Ishikawa (cell line): Measurements from ENCODE around the gene TRIM44.

Experiments used
- CEBPB ChIP-seq: IDR thresholded peaks from 2 replicates; pipeline ENCODE4 v1.6.1; 2012
- CREB1 ChIP-seq: IDR thresholded peaks from 2 replicates; pipeline ENCODE4 v1.6.1; 2012; ENCODE audit warnings: low read depth
- EGR1 ChIP-seq: IDR thresholded peaks from 2 replicates; pipeline ENCODE4 v1.6.1; 2012
- EP300 ChIP-seq: IDR thresholded peaks from 2 replicates; pipeline ENCODE4 v1.6.1; 2012; ENCODE audit warnings: borderline replicate concordance
- FOXM1 ChIP-seq: IDR thresholded peaks from 2 replicates; pipeline ENCODE4 v1.6.1; 2012; ENCODE audit warnings: low read depth, borderline replicate concordance
- MAX ChIP-seq: IDR thresholded peaks from 2 replicates; pipeline ENCODE4 v1.6.1; 2012
- NFIC ChIP-seq: IDR thresholded peaks from 2 replicates; pipeline ENCODE4 v1.6.1; 2012
- RAD21 ChIP-seq: IDR thresholded peaks from 2 replicates; pipeline ENCODE4 v1.6.1; 2012; ENCODE audit warnings: low read depth
- REST ChIP-seq: IDR thresholded peaks from 2 replicates; pipeline ENCODE4 v1.6.1; 2012; ENCODE audit warnings: low read depth, mild to moderate bottlenecking
- TAF1 ChIP-seq: IDR thresholded peaks from 2 replicates; pipeline ENCODE4 v1.6.1; 2012; ENCODE audit warnings: low read depth, mild to moderate bottlenecking
- TCF12 ChIP-seq: IDR thresholded peaks from 2 replicates; pipeline ENCODE4 v1.6.1; 2012; ENCODE audit warnings: low read depth
- TEAD4 ChIP-seq: IDR thresholded peaks from 2 replicates; pipeline ENCODE4 v1.6.1; 2012
- USF1 ChIP-seq: IDR thresholded peaks from 2 replicates; pipeline ENCODE4 v1.6.1; 2012
- YY1 ChIP-seq: IDR thresholded peaks from 2 replicates; pipeline ENCODE4 v1.6.1; 2012; ENCODE audit warnings: low read depth
- ZBTB7A ChIP-seq: IDR thresholded peaks from 2 replicates; pipeline ENCODE4 v1.6.1; 2012; ENCODE audit warnings: low read depth

Gene TRIM44

GRCh38 chr11:35631891-35632290 lies 30.7 kb upstream of the TRIM44 start:
- TF ChIP-seq REST (no peak), EGR1 (no peak), TCF12 (no peak), MAX (no peak), ZBTB7A (no peak)

GRCh38 chr11:35632301-35632700 lies 30.3 kb upstream of the TRIM44 start:
- TF ChIP-seq MAX: no peak
- TF ChIP-seq RAD21: no peak
- TF ChIP-seq ZBTB7A: no peak
- TF ChIP-seq EGR1: no peak
- TF ChIP-seq TAF1: no peak
- TF ChIP-seq EP300: no peak
- TF ChIP-seq USF1: no peak
- TF ChIP-seq TEAD4: no peak
- no peak for TF ChIP-seq REST
- no peak for TF ChIP-seq YY1
- TF ChIP-seq CEBPB: no peak
- no peak for TF ChIP-seq NFIC
- no peak for TF ChIP-seq FOXM1
- TF ChIP-seq TCF12: no peak
- TF ChIP-seq CREB1: no peak

- TF ChIP-seq CREB1 (no peak), RAD21 (no peak), USF1 (no peak), EGR1 (no peak), EP300 (no peak), YY1 (no peak), ZBTB7A (no peak), TCF12 (no peak), CEBPB (no peak), TEAD4 (no peak), REST (no peak), MAX (no peak), TAF1 (no peak), FOXM1 (no peak), NFIC (no peak)
Observed at GRCh38 chr11:35633827-35634423, 28.6 kb upstream of the TRIM44 start.

GRCh38 chr11:35635933-35636332 lies 26.6 kb upstream of the TRIM44 start:
- no peak for TF ChIP-seq YY1

- TF ChIP-seq YY1 (no peak), TEAD4 (peak; percentile 92), TAF1 (no peak), TCF12 (peak; percentile 34; the same call in 1 of the 2 replicates), EP300 (peak; percentile 64; the same call in 1 of the 2 replicates), CEBPB (peak; percentile 92), CREB1 (no peak), USF1 (no peak), NFIC (no peak), FOXM1 (no peak), ZBTB7A (no peak), RAD21 (no peak), EGR1 (no peak), MAX (peak; percentile 64)
Observed at GRCh38 chr11:35639591-35640179, 22.9 kb upstream of the TRIM44 start.
